Measurements from ENCODE around the gene DEFB125.

GRCh38 chr20:87401-87800 is at the start of gene DEFB125:
- TF ChIP-seq ZNF639 (CRISPR knock-in tag; conservative IDR thresholded peaks at IDR 0.05 in 1 of 2, IDR thresholded peaks at IDR 0.05 in 1 of 2) (no peak), GATAD2A (IDR thresholded peaks at IDR 0.05) (no peak), CTCF (IDR thresholded peaks at IDR 0.05 in 2 of 3, conservative IDR thresholded peaks at IDR 0.05 in 1 of 3; ENCODE audit: insufficient read depth in 2 of 3, low read depth in 1 of 3, low read length in 3 of 3) (no peak), ZNF354B (CRISPR knock-in tag; IDR thresholded peaks at IDR 0.05) (no peak), JUNB (CRISPR knock-in tag; conservative IDR thresholded peaks at IDR 0.05) (no peak), DIDO1 (tag; IDR thresholded peaks at IDR 0.05; ENCODE audit: low read depth) (no peak), ZNF561 (CRISPR knock-in tag; conservative IDR thresholded peaks at IDR 0.05) (no peak), TBP (optimal IDR thresholded peaks at IDR 0.05; ENCODE audit: low read depth, low read length) (no peak), ADNP (tag; IDR thresholded peaks at IDR 0.05) (no peak), NFRKB (IDR thresholded peaks at IDR 0.05; ENCODE audit: low read depth) (no peak), TAF7 (tag; IDR thresholded peaks at IDR 0.05) (no peak), MAFG (tag; conservative IDR thresholded peaks at IDR 0.05) (no peak), KDM1A (IDR thresholded peaks at IDR 0.05) (no peak)
